CD14-positive monocyte (primary cell): ENCODE measurements around the gene OR51V1. TPM values are rescaled to one million over a fixed set of nuclear protein-coding genes. Genes with fewer than 3 reads are reported as not detected.
"Not testable (repeated sequence)": the region's sequence is repeated elsewhere in the genome, so short reads cannot be mapped to it uniquely, and the experiment has no call there.

Experiments used
- DNase-seq, 3 donors: peaks; one replicate each; pipeline ENCODE4 v3.0.0-alpha.2; 2011 to 2022
- H2AFZ ChIP-seq: 2 replicates; pipeline ENCODE4 v1.6.0; 2012; ENCODE audit warnings: mild to moderate bottlenecking, low read depth, low read length, inconsistent platforms; ENCODE audit not compliant: insufficient read depth, poor library complexity, severe bottlenecking
- H3K27ac ChIP-seq, 2 donors: 1 replicate in 1 of 2; 2 replicates in 1 of 2; pipeline ENCODE4 v1.5.1; 2012 to 2013; ENCODE audit warnings: low read length in 2 of 2, control low read depth in 1 of 2, inconsistent platforms in 1 of 2, low read depth in 1 of 2, mild to moderate bottlenecking in 1 of 2
- H3K27me3 ChIP-seq, 2 donors: one replicate each; pipeline versions ENCODE4 v1.6.0 to v1.6.1; 2011 to 2013; ENCODE audit warnings: low read length in 2 of 2; ENCODE audit not compliant: control insufficient read depth in 2 of 2, insufficient read depth in 2 of 2
- H3K36me3 ChIP-seq, 2 donors: replicated peaks in 1 of 2; 1 replicate in 1 of 2; 2 replicates in 1 of 2; pipeline versions ENCODE4 v1.5.1 to v1.6.1; 2012 to 2013; ENCODE audit warnings: low read length in 2 of 2, control low read depth in 1 of 2, inconsistent platforms in 1 of 2, mild to moderate bottlenecking in 1 of 2; ENCODE audit not compliant: insufficient read depth in 2 of 2, control insufficient read depth in 1 of 2
- H3K4me1 ChIP-seq, 2 donors: 1 replicate in 1 of 2; 2 replicates in 1 of 2; pipeline versions ENCODE4 v1.5.1 to v1.6.1; 2012 to 2013; ENCODE audit warnings: low read length in 2 of 2, control low read depth in 1 of 2, inconsistent platforms in 1 of 2, mild to moderate bottlenecking in 1 of 2, moderate library complexity in 1 of 2; ENCODE audit not compliant: insufficient read depth in 2 of 2, control insufficient read depth in 1 of 2
- H3K4me2 ChIP-seq: replicated peaks from 2 replicates; pipeline ENCODE3; 2012; ENCODE audit warnings: low read length, moderate library complexity, mild to moderate bottlenecking; ENCODE audit not compliant: poor library complexity, severe bottlenecking; ENCODE audit errors: extremely low read depth
- H3K4me3 ChIP-seq, 3 experiments: fragments of 200-600 bp in 1 of 3; sonication (generic) in 1 of 3; replicated peaks in 1 of 3; 1 replicate in 2 of 3; 2 replicates in 1 of 3; pipeline ENCODE4 v1.5.1; 2011 to 2013; ENCODE audit warnings: low read length in 3 of 3, mild to moderate bottlenecking in 3 of 3, control low read depth in 2 of 3, low read depth in 2 of 3, inconsistent platforms in 1 of 3, moderate library complexity in 1 of 3
- H3K79me2 ChIP-seq: 2 replicates; pipeline ENCODE4 v1.6.0; 2012; ENCODE audit warnings: mild to moderate bottlenecking, control low read depth, inconsistent platforms, low read length, moderate library complexity; ENCODE audit not compliant: insufficient read depth
- H3K9ac ChIP-seq: 2 replicates; pipeline ENCODE4 v1.6.0; 2017; ENCODE audit warnings: low read length, mild to moderate bottlenecking; ENCODE audit not compliant: insufficient read depth, poor library complexity, severe bottlenecking
- H3K9me3 ChIP-seq, 2 donors: replicated peaks in 1 of 2; 1 replicate in 1 of 2; 2 replicates in 1 of 2; pipeline versions ENCODE4 v1.5.1 to v1.6.1; 2012 to 2013; ENCODE audit warnings: low read length in 2 of 2, control low read depth in 1 of 2; ENCODE audit not compliant: control insufficient read depth in 1 of 2, insufficient read depth in 1 of 2
- H4K20me1 ChIP-seq: 2 replicates; pipeline ENCODE4 v1.6.0; 2012; ENCODE audit warnings: mild to moderate bottlenecking, low read length, control low read depth, moderate library complexity; ENCODE audit not compliant: insufficient read depth
- H3K27ac Mint-ChIP-seq, 7 donors: one replicate each; pipeline ENCODE4 v1.8.0; 2020; ENCODE audit warnings: mild to moderate bottlenecking in 7 of 7, mixed read lengths in 7 of 7, moderate library complexity in 6 of 7, inconsistent platforms in 2 of 7
- H3K27me3 Mint-ChIP-seq, 3 donors: one replicate each; pipeline ENCODE4 v1.8.0; 2021 to 2022; ENCODE audit warnings: low read depth in 3 of 3, mild to moderate bottlenecking in 3 of 3, mixed read lengths in 3 of 3, moderate library complexity in 3 of 3, inconsistent platforms in 1 of 3
- H3K36me3 Mint-ChIP-seq, 2 donors: one replicate each; pipeline ENCODE4 v1.8.0; 2020; ENCODE audit warnings: mixed read lengths in 2 of 2, inconsistent platforms in 1 of 2, mild to moderate bottlenecking in 1 of 2
- H3K4me1 Mint-ChIP-seq: one replicate; pipeline ENCODE4 v1.8.0; 2020; ENCODE audit warnings: mild to moderate bottlenecking, mixed read lengths
- H3K4me3 Mint-ChIP-seq, 2 donors: one replicate each; pipeline ENCODE4 v1.8.0; 2020; ENCODE audit warnings: mild to moderate bottlenecking in 2 of 2, mixed read lengths in 2 of 2, moderate library complexity in 1 of 2
- H3K9me3 Mint-ChIP-seq, 7 donors: one replicate each; pipeline ENCODE4 v1.8.0; 2020 to 2022; ENCODE audit warnings: mixed read lengths in 7 of 7, mild to moderate bottlenecking in 6 of 7, moderate library complexity in 6 of 7, inconsistent platforms in 2 of 7
- CTCF ChIP-seq: fragments of 200-600 bp; IDR thresholded peaks from one replicate; pipeline ENCODE4 v1.8.0; 2022; ENCODE audit warnings: antibody characterized with exemption, mild to moderate bottlenecking
- WGBS: methylation state at CpG from one replicate; pipeline ENCODE4 v1.1.5; 2013; ENCODE audit warnings: missing lambda C conversion rate; ENCODE audit not compliant: insufficient coverage; 5-methylcytosine and 5-hydroxymethylcytosine counted together
- intact Hi-C, 2 donors: fragments of 100-400 bp; cut with micrococcal nuclease; formaldehyde crosslinking; loops; one replicate each; pipeline versions ENCODE4 v1.15.0 to v1.15.1; 2023
- polyA plus RNA-seq, 3 donors: library from polyadenylated mRNA; depleted of rRNA in 1 of 3; unstranded in 2 of 3; stranded (reverse) in 1 of 3; fragments of 300-500 nt in 2 of 3; fragments of >200 nt in 1 of 3; fragmentation: Illumina TruSeq in 2 of 3; gene quantifications; 1 replicate in 2 of 3; 2 replicates in 1 of 3; pipeline ENCODE4 v1.2.3, GENCODE V29; 2012 to 2021

Gene OR51V1
- polyA plus RNA-seq, 3 donors = not detected

- H3K4me1 ChIP-seq = not testable (repeated sequence)
Observed at GRCh38 chr11:5161045-5161444, 39.4 kb downstream of the OR51V1 start.

GRCh38 chr11:5160217-5160616 is 40.3 kb downstream of the OR51V1 start:
- H3K27me3 ChIP-seq, H3K4me3 ChIP-seq, H3K79me2 ChIP-seq, H3K4me2 ChIP-seq, H3K4me1 ChIP-seq, intact Hi-C loops, H3K4me1 Mint-ChIP-seq, H3K36me3 Mint-ChIP-seq, DNase-seq, H3K27me3 Mint-ChIP-seq, H3K36me3 ChIP-seq, H3K27ac ChIP-seq, H3K9ac ChIP-seq, H2AFZ ChIP-seq, H3K27ac Mint-ChIP-seq, H3K9me3 ChIP-seq, H4K20me1 ChIP-seq, H3K4me3 Mint-ChIP-seq: not testable (repeated sequence)
- 82% methylated on average over 2 of the region's 4 CpGs for WGBS
- H3K9me3 Mint-ChIP-seq = peaks cover 0 to 17% (median 6%) of the 10 kb centered on the region in 7 donors

More at GRCh38 chr11:5161045-5161444, 39.4 kb downstream of the OR51V1 start:
- H3K4me2 ChIP-seq, H3K27me3 ChIP-seq, DNase-seq, intact Hi-C loops, H4K20me1 ChIP-seq, H3K4me3 ChIP-seq, H3K9ac ChIP-seq, H3K27me3 Mint-ChIP-seq, H3K27ac Mint-ChIP-seq, H3K9me3 ChIP-seq, H3K36me3 ChIP-seq, H3K36me3 Mint-ChIP-seq, H3K79me2 ChIP-seq, H3K4me3 Mint-ChIP-seq, H2AFZ ChIP-seq, H3K4me1 Mint-ChIP-seq, H3K27ac ChIP-seq: not testable (repeated sequence)
- H3K9me3 Mint-ChIP-seq = peaks cover 0 to 17% (median 6%) of the 10 kb centered on the region in 7 donors
- no CpG with 5 or more reads among the region's 1 CpG for WGBS

- Histone ChIP-seq H4K20me1 (no peaks in the 10 kb centered on the region), H3K4me1 (no peaks in the 10 kb centered on the region), H3K9ac (no peak overlapping the region), H3K4me2 (no peak overlapping the region), H3K36me3 (no peaks in the 10 kb centered on the region), H2AFZ (no peak overlapping the region), H3K27me3 (no peaks in the 10 kb centered on the region), H3K4me3 (no peak overlapping the region), H3K9me3 (no peaks in the 10 kb centered on the region), H3K79me2 (no peaks in the 10 kb centered on the region), H3K27ac (no peak overlapping the region)
- H3K27ac Mint-ChIP-seq = no peak overlapping the region
- no peak for TF ChIP-seq CTCF
- H3K36me3 Mint-ChIP-seq = no peaks in the 10 kb centered on the region
- H3K9me3 Mint-ChIP-seq = peaks cover 0 to 17% (median 6%) of the 10 kb centered on the region in 7 donors
- DNase-seq = no peak
- no peak overlapping the region for H3K4me3 Mint-ChIP-seq
- intact Hi-C loops = loop anchor here in 1 of 2 donors (10.0 kb wide), 1 partner anchor 55 kb away; no protein-coding TSS in a partner anchor
- peaks cover 0 to 5% (median 0%) of the 10 kb centered on the region in 3 donors for H3K27me3 Mint-ChIP-seq
- no peaks in the 10 kb centered on the region for H3K4me1 Mint-ChIP-seq
Observed at GRCh38 chr11:5159806-5160205, 40.7 kb downstream of the OR51V1 start.
